Fibroblast of pulmonary artery (primary cell): ENCODE measurements around the gene ABCB11.
"Not testable (repeated sequence)": the region's sequence is repeated elsewhere in the genome, so short reads cannot be mapped to it uniquely, and the experiment has no call there.

ENCODE experiments used
- DNase-seq: peaks from one replicate; pipeline ENCODE4 v3.0.0-alpha.2; 2010; ENCODE audit warnings: low read depth
- H3K4me3 ChIP-seq: replicated peaks from 2 replicates; pipeline ENCODE4 v1.5.1; 2011; ENCODE audit warnings: low read depth, mild to moderate bottlenecking, control low read depth, low read length, moderate library complexity
- CTCF ChIP-seq: IDR thresholded peaks from 2 replicates; pipeline ENCODE4 v1.5.1; 2011; ENCODE audit warnings: mild to moderate bottlenecking, control low read depth, low read length, inconsistent platforms; ENCODE audit errors: missing control alignments

The ABCB11 gene

GRCh38 chr2:168895771-168896170 is 135.4 kb downstream of the ABCB11 start:
- no peak overlapping the region for H3K4me3 ChIP-seq
- peak; percentile 7 for DNase-seq
- TF ChIP-seq CTCF = no peak

GRCh38 chr2:168894720-168895119 is 136.4 kb downstream of the ABCB11 start:
- H3K4me3 ChIP-seq = no peak overlapping the region
- no peak for TF ChIP-seq CTCF
- DNase-seq = no peak

GRCh38 chr2:168894101-168894500 is 137.0 kb downstream of the ABCB11 start:
- no peak for DNase-seq
- H3K4me3 ChIP-seq = no peak overlapping the region
- TF ChIP-seq CTCF = no peak

- no peak overlapping the region for H3K4me3 ChIP-seq
- no peak for TF ChIP-seq CTCF
- DNase-seq = no peak
Measured at GRCh38 chr2:168892327-168892726, 138.8 kb downstream of the ABCB11 start.

- H3K4me3 ChIP-seq = peak within 1 kb of the TSS; percentile 83
- DNase-seq = peak; percentile 89
- no peak for TF ChIP-seq CTCF
Measured at GRCh38 chr2:168890006-168890782, 140.9 kb downstream of the ABCB11 start, which contains the start of gene SPC25. Gene SPC25, minus strand, starts transcription at chr2:168890430. Its CDS starts 911 bp downstream, at chr2:168889519.

- peak overlapping the region; percentile 83 for H3K4me3 ChIP-seq
- no peak for TF ChIP-seq CTCF
- DNase-seq = no peak
Measured at GRCh38 chr2:168889635-168890005, 141.5 kb downstream of the ABCB11 start.

GRCh38 chr2:168884975-168885374 is 146.1 kb downstream of the ABCB11 start:
- H3K4me3 ChIP-seq = no peak overlapping the region
- no peak for DNase-seq
- TF ChIP-seq CTCF = no peak

- H3K4me3 ChIP-seq, DNase-seq: not testable (repeated sequence)
Measured at GRCh38 chr2:168882163-168882562, 149.0 kb downstream of the ABCB11 start.
